LNCaP clone FGC (cell line): ENCODE results near the gene AXIN1.

Experiments
- DNase-seq: peaks from one replicate; pipeline ENCODE4 v3.0.0-alpha.2; 2011; ENCODE audit warnings: low read depth
- H3K4me3 ChIP-seq: 2 replicates; pipeline ENCODE4 v1.5.1; 2011; ENCODE audit warnings: mild to moderate bottlenecking, low read depth, low read length, control low read depth
- TF ChIP-seq, protein P1 (sequence below): IDR thresholded peaks from 2 replicates; pipeline ENCODE4 v1.5.1; 2012; ENCODE audit warnings: mild to moderate bottlenecking; ENCODE audit not compliant: control insufficient read depth, insufficient read depth; ENCODE audit errors: extremely low read depth

Gene AXIN1

DNA sequence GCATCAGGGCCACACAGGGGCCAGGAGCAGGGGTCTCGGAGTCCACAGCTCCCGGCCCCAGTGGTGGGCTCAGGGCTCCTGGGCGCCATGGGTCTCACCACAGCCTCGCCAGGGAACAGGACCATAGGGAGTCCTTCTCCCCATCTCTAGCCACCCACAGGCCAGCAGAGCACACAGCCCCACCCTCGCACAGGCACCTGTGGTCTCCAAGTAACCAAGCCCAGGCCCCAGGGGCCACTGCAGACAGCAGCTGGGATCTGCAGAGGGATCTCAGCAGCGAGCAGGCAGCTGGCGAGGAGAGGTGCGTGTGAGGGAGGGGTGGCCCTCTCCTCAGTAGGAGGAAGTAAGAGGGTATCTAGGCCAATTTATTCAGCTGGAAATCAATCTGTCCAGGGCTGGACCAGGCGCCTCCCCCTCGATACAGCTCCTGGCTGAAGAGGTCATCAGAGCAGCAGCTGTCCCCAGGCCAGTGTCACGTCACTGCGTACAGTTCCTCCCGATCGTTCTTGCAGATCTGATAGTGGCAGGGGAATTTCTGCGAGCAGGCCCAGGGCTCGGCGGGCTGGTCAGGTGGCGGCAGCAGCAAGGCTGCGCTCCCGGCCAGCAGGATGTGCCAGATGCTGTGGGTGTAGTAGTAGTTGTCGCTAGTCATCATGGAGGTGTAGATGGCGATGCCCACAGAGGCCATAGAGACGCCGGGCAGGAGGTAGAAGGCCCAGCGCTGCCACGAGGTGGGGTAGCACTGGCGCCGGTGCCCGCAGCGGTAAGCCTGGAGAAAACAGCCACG, 19.2 kb upstream of the AXIN1 start:
- no peak for DNase-seq
- TF ChIP-seq, protein P1, sequence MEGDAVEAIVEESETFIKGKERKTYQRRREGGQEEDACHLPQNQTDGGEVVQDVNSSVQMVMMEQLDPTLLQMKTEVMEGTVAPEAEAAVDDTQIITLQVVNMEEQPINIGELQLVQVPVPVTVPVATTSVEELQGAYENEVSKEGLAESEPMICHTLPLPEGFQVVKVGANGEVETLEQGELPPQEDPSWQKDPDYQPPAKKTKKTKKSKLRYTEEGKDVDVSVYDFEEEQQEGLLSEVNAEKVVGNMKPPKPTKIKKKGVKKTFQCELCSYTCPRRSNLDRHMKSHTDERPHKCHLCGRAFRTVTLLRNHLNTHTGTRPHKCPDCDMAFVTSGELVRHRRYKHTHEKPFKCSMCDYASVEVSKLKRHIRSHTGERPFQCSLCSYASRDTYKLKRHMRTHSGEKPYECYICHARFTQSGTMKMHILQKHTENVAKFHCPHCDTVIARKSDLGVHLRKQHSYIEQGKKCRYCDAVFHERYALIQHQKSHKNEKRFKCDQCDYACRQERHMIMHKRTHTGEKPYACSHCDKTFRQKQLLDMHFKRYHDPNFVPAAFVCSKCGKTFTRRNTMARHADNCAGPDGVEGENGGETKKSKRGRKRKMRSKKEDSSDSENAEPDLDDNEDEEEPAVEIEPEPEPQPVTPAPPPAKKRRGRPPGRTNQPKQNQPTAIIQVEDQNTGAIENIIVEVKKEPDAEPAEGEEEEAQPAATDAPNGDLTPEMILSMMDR = no peak
- H3K4me3 ChIP-seq = no peak overlapping the region

DNA sequence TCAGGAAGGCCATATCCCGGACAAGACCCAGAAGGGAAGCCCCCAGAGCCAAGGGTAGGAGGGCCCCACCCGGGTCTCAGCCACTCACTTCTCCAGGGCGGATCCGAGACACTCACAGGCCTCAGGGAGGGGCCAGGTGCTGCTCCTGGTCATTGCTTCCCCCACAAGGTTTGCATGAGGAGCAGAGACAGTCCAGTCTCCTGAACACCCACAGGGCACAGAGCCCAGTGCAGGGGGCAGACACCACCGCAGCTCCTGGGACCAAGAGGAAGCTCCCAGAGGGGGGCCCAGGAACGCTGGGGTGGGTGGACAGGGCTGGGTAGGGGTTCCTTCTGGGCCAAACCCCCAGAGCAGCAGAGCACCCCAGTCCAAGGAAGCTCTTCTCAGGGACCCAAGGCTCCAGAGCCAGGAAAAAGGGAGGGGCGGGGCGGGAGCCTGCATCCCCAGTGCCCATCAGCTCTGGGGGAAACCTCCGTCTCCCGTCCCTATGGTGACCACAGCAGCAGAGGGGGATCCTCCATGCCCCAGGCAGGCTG, 18.5 kb upstream of the AXIN1 start:
- 0 out of 2 replicates have a peak overlapping the region, but pooled peaks have one; percentile 47 for H3K4me3 ChIP-seq
- TF ChIP-seq, protein P1 = no peak
- no peak for DNase-seq

DNA sequence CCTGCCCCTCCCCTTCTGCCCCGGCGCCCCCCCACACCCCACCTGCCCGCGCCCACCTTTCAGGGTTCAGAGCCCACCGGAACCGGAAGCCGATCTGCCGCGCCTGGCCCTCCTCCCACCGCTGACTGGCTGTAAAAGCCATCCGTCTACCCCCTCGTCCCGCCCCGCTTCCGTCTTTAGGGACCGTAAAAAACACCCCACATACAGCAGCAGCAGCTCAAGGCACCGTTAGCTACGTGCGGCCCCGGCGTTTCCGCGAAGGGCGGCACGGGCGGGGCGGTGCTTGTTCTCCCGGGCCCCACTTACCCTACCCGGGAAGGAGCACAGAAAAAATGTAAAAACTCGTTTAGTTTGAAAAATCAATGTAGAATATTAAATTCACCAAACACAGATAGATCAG, 17.9 kb upstream of the AXIN1 start, which contains the start of gene MRPL28:
TSS of gene MRPL28 (minus strand) at position 96 of the 400 bp plus-strand sequence. CDS start 320 bp downstream, outside the sequence.
- TF ChIP-seq, protein P1 = no peak
- peak within 1 kb of the TSS; percentile 47 for H3K4me3 ChIP-seq
- peak; percentile 81 for DNase-seq

DNA sequence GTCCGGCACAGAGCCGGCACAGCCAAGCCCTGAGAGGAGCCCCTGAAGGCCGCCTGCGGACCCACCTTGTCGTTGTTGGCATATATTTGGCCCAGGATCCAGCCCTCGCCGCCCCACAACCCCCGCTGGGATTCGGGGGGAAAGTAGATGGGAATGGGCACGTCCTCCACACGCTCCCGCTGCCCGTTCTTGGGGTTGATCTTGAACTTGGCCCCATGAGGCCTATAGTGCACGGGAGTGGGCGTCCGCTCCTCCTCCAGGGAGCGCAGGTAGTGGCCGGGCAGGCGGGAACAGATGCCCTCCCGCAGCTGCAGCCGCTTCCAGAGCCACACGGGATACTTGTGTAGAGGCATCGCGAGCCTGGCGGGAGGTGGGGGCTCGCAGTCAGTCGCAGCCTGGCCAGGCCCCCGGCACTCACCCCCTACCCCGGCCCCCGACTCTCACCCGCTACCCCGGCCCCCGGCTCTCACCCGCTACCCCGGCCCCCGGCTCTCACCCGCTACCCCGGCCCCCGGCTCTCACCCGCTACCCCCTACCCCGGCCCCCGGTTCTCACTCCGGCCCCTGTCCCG, 17.4 kb upstream of the AXIN1 start:
- DNase-seq = no peak
- H3K4me3 ChIP-seq = peak overlapping the region; percentile 47
- TF ChIP-seq, protein P1 = no peak

DNA sequence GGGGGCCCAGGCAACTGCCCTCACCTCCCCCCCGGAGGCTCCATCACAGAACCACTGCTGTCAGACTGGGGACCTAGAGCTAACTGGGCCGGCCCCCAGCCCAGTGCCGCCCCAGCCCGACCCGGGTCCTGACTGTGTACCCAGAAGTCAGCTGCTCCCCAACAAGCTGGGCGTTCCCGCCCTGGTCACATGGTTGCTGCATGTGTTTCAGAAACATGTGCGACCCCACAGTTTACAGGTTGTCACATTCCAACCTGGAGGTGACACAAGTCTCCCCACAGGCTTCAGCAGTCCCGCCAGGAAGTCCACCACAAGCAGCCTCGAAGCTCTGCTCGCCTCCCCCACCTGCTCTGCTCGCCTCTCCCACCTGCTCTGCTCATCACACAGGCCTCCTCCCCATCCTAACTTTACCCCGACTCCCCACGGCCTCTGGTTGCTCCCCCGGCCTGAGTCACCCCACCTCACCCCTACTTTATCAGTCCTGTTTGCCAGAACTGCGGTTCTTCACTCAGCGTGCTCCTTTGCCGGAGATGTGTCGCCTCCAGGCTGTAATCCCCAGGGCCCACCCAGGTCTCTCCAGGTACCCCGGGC, 16.8 kb upstream of the AXIN1 start:
- TF ChIP-seq, protein P1 = no peak
- peak overlapping the region; percentile 47 for H3K4me3 ChIP-seq
- DNase-seq = no peak

DNA sequence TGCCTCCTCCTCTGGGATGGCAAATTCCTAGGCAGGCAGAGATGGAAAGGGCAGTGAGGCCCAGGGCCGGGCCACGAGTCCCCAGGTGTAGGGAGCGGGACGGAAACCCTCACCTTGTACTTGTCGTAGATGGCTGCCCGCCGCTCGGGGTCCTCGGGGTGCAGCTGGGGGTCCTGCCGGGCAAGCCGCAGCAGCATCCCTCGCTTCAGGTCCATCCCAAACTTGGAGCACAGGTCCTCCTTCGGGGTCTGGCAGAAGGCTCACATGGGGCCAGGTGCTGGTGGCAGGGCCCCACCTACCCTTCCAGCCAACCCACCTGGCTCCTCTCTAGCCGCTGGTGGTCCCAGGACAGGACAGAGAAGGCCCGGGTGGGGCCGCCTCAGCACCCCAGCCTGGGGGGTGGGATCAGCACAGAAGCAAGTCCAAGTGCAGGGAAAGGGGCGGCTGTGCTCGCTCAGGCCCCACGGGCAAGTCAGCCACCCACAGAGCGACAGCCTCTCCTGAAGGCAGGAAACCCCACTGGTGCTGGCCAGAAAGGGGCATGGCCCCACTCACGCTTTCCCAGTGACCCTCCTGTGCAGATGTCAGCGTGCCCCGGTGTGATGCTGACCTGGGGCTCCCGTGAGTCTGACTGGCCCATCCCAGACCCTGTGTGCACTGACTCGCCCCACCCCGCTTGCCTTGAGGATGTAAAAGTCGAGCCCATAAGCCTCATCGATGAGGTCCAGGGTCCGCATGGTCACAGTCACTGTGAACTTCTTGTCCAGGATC, 16.1 kb upstream of the AXIN1 start:
- TF ChIP-seq, protein P1 = no peak
- H3K4me3 ChIP-seq = no peak overlapping the region
- DNase-seq = no peak
